ENCODE measurements around the gene SLCO2A1. TPM values are rescaled to one million over a fixed set of nuclear protein-coding genes. Genes with fewer than 3 reads are reported as not detected.

SLCO2A1 gene
- total RNA-seq, 1 experiment from 2014 or later, result 0.47 TPM

GRCh38 chr3:134060561-134061385 is 31.0 kb upstream of the SLCO2A1 start:
- DNase-seq (ENCODE audit: low read depth), result peak; percentile 57

DNA sequence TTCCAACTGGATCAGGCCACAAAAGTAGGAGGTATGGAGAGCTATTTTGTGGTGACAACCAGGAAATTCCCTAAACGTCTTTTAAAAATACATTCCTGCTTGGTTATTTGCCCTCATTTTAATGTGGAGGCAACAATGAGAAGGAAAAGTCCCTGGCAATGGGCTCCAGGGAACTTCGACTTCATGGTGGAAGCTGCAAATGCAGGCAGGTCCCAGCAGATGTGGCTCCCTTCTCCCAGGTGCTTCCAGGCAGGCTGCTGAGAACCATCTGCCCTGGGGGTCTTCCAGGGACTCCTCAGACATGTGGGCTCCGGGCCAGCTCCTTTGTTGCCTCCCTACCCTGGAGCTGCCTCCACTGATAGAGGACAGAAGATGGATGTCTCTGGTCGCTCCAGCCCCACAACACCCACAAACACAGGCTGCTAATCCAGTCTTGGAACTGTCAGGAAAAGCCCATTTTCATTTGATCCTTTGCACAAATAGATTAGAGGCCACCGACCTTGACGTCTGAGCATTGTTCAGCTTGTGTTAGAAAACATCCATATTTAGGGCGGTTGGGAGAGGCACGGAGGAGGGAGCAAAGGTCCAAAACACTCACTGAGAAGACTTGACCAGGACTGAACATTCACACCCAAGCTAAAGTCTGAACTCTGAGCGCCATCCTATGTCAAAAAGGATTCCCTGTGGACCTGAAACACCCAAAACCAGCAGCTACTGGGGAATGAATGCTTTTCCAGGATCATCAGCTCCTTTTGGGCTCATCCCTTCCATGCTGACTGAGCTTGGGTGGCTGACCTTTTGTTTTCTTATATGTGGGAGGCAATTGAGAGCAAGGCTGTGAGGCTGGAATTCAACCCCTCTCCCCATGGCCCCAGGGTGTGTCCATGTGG is 30.2 kb upstream of the SLCO2A1 start:
- no peak for DNase-seq (ENCODE audit: low read depth)

DNA sequence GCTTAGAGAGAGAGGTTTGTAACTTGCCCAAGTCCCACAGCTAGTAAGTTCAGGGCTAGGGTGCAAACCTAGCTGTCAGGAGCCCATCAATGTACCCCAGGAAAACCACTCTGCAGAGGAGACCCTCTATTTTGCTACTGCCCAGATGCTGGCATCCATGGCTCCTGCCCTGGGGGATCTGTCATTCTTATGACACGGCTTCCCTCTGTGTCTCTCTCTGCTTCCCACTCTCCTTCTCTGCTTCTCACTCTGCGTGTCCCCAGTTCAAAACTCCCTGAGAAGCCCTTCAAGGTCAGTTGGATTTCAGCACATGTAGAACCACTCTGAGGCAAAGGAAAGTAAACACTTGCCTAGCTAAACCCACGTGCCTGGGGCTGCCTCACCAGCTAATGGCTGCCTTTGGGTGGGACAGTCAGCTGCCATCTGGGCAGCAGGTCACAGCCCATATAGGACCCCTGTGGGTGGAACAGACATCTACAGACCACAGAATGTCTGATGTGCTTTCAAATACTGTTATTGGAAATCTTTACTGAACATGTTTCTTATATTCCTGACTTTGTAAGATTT is 29.4 kb upstream of the SLCO2A1 start:
- DNase-seq (ENCODE audit: low read depth), result no peak

DNA sequence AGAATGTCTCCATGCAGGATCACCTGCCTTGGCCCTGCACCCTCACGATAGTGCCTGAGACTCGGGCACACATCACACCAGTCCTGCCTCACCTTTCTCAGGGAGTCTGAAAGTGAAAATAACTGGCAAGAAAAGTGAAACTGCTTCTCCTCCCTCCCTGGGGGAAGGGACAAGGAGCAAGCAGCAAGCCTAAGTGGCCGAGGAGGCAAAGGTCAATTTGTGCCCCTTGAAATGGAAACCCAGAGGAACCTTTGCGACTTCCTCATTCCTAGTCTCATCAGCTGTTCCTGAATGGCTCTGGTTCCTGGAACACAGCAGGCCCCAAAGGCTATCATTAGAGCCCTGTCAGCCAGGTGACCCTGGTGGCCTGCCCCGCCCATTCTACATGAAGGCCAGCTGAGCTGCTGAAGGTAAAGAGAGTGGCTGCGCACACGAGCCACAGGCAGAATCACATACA is 28.0 kb upstream of the SLCO2A1 start:
- no peak for DNase-seq (ENCODE audit: low read depth)

- peak; percentile 55 for DNase-seq (ENCODE audit: low read depth)
Observed at GRCh38 chr3:134057006-134057653, 27.4 kb upstream of the SLCO2A1 start.

GRCh38 chr3:134056464-134056891 is 26.8 kb upstream of the SLCO2A1 start:
- no peak for DNase-seq (ENCODE audit: low read depth)

DNA sequence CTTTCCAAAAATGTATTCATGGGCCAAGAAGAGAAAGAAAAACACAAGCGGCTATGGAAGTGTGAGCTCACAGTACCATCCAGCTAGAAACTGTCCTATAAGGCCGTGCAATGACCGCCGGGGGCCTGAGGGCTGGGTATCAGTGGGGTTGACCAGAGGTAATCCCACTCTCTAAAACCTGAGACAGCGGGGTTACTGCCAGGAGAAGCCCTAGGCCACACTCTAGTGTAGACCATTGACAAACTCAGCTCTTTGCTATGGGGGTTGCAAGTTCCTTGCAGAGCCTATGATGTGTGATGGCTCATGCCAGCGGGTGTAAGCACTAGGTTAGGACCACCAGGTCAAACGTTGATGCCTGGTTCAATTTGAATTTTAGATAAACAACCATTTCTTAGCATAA is 25.9 kb upstream of the SLCO2A1 start:
- no peak for DNase-seq (ENCODE audit: low read depth)

- DNase-seq (ENCODE audit: low read depth), result no peak
Observed at GRCh38 chr3:134054881-134055280, 25.2 kb upstream of the SLCO2A1 start.

- no peak for DNase-seq (ENCODE audit: low read depth)
Observed at GRCh38 chr3:134054231-134054630, 24.5 kb upstream of the SLCO2A1 start.

GRCh38 chr3:134052370-134052769 is 22.6 kb upstream of the SLCO2A1 start:
- no peak for DNase-seq (ENCODE audit: low read depth)

- no peak for DNase-seq (ENCODE audit: low read depth)
Observed at GRCh38 chr3:134049676-134050075, 20.0 kb upstream of the SLCO2A1 start.

DNA sequence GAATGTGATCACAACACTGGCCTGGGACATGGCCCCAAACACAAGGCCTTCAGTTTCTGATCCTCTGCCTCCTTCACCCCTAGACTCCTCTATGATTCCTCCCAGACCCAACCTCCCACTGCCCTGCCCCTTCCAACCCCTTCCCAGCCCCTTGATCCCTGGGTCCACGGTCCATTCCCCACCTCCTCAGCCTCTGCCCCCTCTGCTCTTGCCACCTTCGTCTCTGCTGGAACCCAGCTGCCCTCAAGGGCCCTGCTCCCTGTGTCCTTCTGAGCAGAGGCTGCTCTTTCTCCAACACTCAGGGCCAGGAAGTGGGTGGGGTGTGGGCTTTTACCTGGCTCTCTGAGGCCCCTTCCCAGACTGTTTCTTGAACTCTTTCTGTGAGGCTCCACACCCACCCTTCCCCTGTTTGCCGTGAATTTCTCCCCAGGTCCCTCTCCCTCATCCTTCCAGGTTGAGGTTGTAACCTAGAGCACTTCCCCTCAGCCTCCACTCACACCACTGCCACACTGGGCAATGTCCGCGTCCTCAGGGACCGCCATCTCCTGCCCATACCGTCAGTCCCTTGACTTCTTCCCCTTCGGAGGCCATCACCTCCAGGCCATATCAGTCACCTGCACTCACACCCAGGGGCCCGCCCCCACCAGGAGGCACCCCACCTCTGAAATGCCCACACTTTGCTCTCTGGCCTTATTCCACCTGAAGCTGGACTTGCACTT is 18.7 kb upstream of the SLCO2A1 start:
- no peak for DNase-seq (ENCODE audit: low read depth)

DNA sequence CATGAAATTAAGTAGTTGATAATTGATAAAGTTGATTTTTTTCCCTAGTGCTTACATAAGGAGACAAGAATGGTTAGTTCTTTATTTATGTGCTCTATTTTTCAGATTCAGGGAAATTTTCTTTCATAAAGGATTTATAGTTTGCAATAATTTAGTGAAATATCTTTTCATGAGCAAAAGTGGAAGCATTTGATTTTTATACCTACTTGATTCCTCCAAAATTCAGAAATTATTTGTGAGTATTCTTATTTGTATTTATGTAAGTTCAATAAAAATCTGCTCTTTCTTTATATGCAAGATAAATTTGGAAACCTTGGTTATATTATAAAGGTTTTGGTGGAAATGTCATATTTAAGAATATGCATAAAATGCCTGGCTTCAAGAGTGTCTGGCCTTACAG is 14.7 kb upstream of the SLCO2A1 start:
- no peak for DNase-seq (ENCODE audit: low read depth)

- no peak for DNase-seq (ENCODE audit: low read depth)
Observed at GRCh38 chr3:134040066-134040465, 10.3 kb upstream of the SLCO2A1 start.

- peak; percentile 49 for DNase-seq (ENCODE audit: low read depth)
Observed at GRCh38 chr3:134039161-134039862, 9.6 kb upstream of the SLCO2A1 start.

DNA sequence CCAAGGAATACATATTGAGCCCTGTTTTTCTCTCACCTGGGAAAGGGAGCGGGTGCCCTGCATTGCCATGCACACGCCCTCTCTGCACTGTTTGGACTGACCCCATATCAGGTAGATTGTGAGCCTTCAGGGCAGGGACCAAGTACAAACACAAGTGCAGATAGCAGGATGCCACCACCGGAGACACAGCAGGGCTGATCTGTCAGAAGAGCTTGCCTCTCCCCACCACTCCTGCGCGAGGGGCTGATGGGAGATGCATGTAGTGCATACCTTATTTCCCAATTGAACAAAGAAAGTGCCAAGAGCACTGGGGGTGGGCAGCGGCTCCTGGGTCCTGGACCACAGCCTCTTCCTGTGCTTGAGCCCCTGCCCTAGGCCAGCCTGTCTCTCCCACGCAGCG is 9.0 kb upstream of the SLCO2A1 start:
- no peak for DNase-seq (ENCODE audit: low read depth)

DNA sequence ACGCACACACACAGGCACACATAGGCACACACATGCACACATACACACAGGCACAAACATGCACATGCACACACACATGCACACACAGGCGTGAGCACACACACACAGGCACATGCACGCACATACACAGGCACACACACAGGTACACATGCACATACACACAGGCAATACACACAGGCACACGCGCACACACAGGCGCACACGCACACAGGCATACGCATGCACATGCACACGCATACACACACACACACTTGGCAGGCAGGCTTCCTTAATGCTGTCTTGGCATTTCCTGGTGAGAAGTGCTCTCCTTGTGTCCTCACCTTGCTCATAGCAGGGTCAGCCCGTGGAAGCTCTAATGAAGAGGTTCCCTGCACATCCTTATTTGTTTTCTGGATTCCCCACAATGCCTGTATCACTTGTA is 8.4 kb upstream of the SLCO2A1 start:
- no peak for DNase-seq (ENCODE audit: low read depth)

- DNase-seq (ENCODE audit: low read depth), result no peak
Observed at GRCh38 chr3:134037168-134037567, 7.4 kb upstream of the SLCO2A1 start.

GRCh38 chr3:134036291-134036690 is 6.6 kb upstream of the SLCO2A1 start:
- DNase-seq (ENCODE audit: low read depth), result no peak

- no peak for DNase-seq (ENCODE audit: low read depth)
Observed at GRCh38 chr3:134035836-134036235, 6.1 kb upstream of the SLCO2A1 start.
